ENCODE measurements around the gene ZNF467. TPM values are rescaled to one million over a fixed set of nuclear protein-coding genes. Genes with fewer than 3 reads are reported as not detected.

The ZNF467 gene
- total RNA-seq, 1 donor from 2014 or later, result 4.2 TPM

Other genes starting within 250 kb of the ZNF467 start
- 8.5 TPM for gene ZNF862, start 64.8 kb upstream of the ZNF467 start, total RNA-seq
- 18.6 TPM for gene ATP6V0E2, start 100.4 kb upstream of the ZNF467 start, total RNA-seq

Data from tongue (tissue), 1 donor.